ENCODE measurements around the gene CCL19. TPM values are rescaled to one million over a fixed set of nuclear protein-coding genes. Genes with fewer than 3 reads are reported as not detected.

Gene CCL19
- total RNA-seq, 1 donor from 2014 or later, result not detected

DNA sequence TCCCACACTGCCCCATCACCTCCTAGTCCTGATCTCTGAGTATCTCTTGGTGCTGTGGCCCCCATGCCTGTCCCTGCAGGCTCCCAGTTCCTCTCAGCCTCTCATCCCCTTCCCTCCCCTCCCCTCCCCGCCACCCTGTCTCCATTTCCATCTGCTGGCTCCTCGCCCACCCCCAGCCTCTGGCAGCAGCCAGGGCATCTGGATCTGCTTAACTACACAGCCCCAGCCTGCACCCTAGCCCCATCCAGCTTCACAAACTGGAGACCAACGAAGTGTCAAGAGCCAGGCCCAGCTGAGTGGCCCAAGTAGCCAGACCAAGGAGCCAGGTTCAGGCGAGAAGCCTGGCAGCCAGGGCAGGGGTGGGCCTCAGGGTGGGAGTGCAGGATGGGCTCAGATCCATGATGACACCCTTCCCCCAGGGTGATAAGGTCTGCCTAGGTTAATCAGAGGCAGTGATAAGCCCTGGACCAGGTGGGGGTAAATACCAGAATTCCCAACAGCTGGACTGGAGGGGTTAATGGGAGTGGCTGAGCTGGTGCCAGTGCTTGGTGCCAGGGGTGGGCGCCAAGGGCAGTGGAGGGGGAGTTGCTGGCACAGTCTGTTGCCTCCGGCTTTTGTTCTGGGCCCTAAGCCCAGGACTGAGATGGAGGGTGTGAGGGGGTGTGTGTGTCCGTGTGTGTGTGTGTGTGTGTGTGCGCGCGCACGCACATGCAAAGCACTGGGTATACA is 36.6 kb downstream of the CCL19 start:
- DNase-seq (ENCODE audit: low read depth), result no peak
- no peak overlapping the region for H3K4me3 ChIP-seq (ENCODE audit: low read depth, low read length)
- no peak for TF ChIP-seq CTCF (conservative IDR thresholded peaks at IDR 0.05; ENCODE audit: low read depth, low read length)

DNA sequence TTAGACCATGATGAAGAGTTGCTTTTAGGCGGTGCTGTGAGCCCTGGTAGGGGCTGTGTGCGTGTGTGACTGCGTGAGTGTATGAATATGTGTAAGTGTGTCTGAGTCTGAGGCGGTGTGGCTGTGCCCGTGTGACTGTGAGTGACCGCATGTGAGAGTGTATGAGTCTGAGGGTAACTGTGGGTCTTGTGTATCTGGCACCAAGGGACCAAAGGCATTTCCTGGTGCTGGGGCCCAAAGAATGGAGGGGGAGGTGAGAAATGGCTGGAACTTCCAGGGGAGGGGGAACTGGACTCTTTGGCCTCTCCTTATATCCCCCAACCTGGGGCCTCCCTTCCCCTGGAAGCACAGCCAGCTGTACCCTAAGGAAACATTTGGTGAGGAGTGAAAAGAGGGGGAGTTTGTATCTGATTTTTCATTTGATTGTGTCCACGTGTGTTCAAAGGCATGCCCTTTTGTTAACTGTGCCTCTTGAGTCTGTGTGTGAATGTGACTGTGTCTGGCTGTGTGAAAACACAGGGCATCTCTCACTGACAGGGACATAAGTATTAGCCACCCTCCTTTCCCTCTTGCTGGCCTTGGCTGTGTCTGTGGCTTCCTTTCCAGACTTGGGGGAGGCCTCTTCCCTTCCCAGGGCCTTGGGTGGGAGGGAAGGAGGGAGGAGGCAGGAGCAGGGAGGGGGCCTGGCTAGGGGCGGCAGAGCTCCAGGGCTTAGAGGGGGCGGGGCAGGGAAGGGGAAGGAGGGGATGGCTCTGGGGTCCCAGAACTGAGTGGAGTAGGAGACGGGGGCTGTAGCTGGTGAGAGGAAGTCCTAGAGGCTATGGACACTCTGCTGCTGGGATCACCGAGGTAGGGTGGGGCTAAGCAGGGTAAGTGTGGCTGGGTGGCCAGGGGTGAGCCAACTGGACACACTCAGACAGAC is 37.7 kb downstream of the CCL19 start:
- TF ChIP-seq CTCF (conservative IDR thresholded peaks at IDR 0.05; ENCODE audit: low read depth, low read length), result no peak
- DNase-seq (ENCODE audit: low read depth), result no peak
- no peak overlapping the region for H3K4me3 ChIP-seq (ENCODE audit: low read depth, low read length)

GRCh38 chr9:34652602-34653000 is 38.5 kb downstream of the CCL19 start:
- no peak for DNase-seq (ENCODE audit: low read depth)
- H3K4me3 ChIP-seq (ENCODE audit: low read depth, low read length), result peak overlapping the region; percentile 62

GRCh38 chr9:34651876-34652601 is 39.0 kb downstream of the CCL19 start, which contains the start of gene IL11RA:
TSS of gene IL11RA (plus strand) at chr9:34652185. CDS start at chr9:34655218, 3,033 bp downstream.
- no peak for DNase-seq (ENCODE audit: low read depth)
- no peak for TF ChIP-seq CTCF (conservative IDR thresholded peaks at IDR 0.05; ENCODE audit: low read depth, low read length)
- peak within 1 kb of the TSS; percentile 62 for H3K4me3 ChIP-seq (ENCODE audit: low read depth, low read length)

More at GRCh38 chr9:34652602-34653000, 38.5 kb downstream of the CCL19 start:
- no peak for TF ChIP-seq CTCF (conservative IDR thresholded peaks at IDR 0.05; ENCODE audit: low read depth, low read length)

- DNase-seq (ENCODE audit: low read depth), result no peak
- peak overlapping the region; percentile 62 for H3K4me3 ChIP-seq (ENCODE audit: low read depth, low read length)
- no peak for TF ChIP-seq CTCF (conservative IDR thresholded peaks at IDR 0.05; ENCODE audit: low read depth, low read length)
These were observed 39.8 kb downstream of the CCL19 start for GRCh38 chr9:34651321-34651720.

GRCh38 chr9:34650816-34651215 is 40.3 kb downstream of the CCL19 start:
- no peak overlapping the region for H3K4me3 ChIP-seq (ENCODE audit: low read depth, low read length)
- no peak for TF ChIP-seq CTCF (conservative IDR thresholded peaks at IDR 0.05; ENCODE audit: low read depth, low read length)
- no peak for DNase-seq (ENCODE audit: low read depth)

All from epithelial cell of proximal tubule (primary cell).